Stimulated activated CD4-positive, alpha-beta T cell treated with anti-CD3 and anti-CD28 coated beads, Interleukin-15, amount 100 ng/mL, for 48 hours (primary cell): Measurements from ENCODE around the gene RNF144A.

Experiments
- DNase-seq, 2 donors: peaks; one replicate each; pipeline ENCODE4 v3.0.0-alpha.2; 2020; ENCODE audit warnings: low read depth in 2 of 2

Gene RNF144A

GRCh38 chr2:7083580-7084509 lies 166.6 kb downstream of the RNF144A start:
- no peak for DNase-seq

- DNase-seq: no peak
Measured at GRCh38 chr2:7084601-7085000, 167.4 kb downstream of the RNF144A start.

GRCh38 chr2:7089284-7089683 lies 172.1 kb downstream of the RNF144A start:
- DNase-seq: no peak

GRCh38 chr2:7089898-7090510 lies 172.8 kb downstream of the RNF144A start:
- no peak for DNase-seq

GRCh38 chr2:7093376-7093775 lies 176.2 kb downstream of the RNF144A start:
- DNase-seq: no peak
